Bronchial epithelial cell (primary cell): ENCODE measurements around the gene ZFHX3. TPM values are rescaled to one million over a fixed set of nuclear protein-coding genes. Genes with fewer than 3 reads are reported as not detected.
A peak's percentile ranks its signal among the peaks of the same experiment; 100 is the strongest.

ENCODE experiments used
- DNase-seq: peaks from one replicate; pipeline ENCODE4 v3.0.0-alpha.2; 2010; ENCODE audit warnings: low read depth
- FAIRE-seq: peaks from 2 replicates; lab custom pipeline; 2011; peaks lifted over from hg19 to GRCh38; lab: Jason Lieb, UNC
- H3K27me3 ChIP-seq: 2 replicates; pipeline ENCODE4 v1.5.1; 2011; ENCODE audit warnings: low read length; ENCODE audit not compliant: control insufficient read depth, insufficient read depth
- H3K36me3 ChIP-seq: 2 replicates; pipeline ENCODE4 v1.5.1; 2011; ENCODE audit warnings: low read length; ENCODE audit not compliant: control insufficient read depth, insufficient read depth
- H3K4me3 ChIP-seq: 2 replicates; pipeline ENCODE4 v1.5.1; 2011; ENCODE audit warnings: mild to moderate bottlenecking, low read depth, low read length, control low read depth
- CTCF ChIP-seq: IDR thresholded peaks from 2 replicates; pipeline ENCODE4 v1.5.1; 2011; ENCODE audit warnings: mild to moderate bottlenecking, moderate library complexity, low read length, control low read depth, inconsistent platforms; ENCODE audit not compliant: insufficient read depth, severe bottlenecking
- total RNA-seq: library from RNA; depleted of rRNA; stranded (reverse); fragments of >200 nt; gene quantifications from 2 replicates; pipeline ENCODE4 v1.2.1, GENCODE V29; 2014

The ZFHX3 gene
- total RNA-seq, 1 donor from 2014 or later: 3.9 TPM

DNA sequence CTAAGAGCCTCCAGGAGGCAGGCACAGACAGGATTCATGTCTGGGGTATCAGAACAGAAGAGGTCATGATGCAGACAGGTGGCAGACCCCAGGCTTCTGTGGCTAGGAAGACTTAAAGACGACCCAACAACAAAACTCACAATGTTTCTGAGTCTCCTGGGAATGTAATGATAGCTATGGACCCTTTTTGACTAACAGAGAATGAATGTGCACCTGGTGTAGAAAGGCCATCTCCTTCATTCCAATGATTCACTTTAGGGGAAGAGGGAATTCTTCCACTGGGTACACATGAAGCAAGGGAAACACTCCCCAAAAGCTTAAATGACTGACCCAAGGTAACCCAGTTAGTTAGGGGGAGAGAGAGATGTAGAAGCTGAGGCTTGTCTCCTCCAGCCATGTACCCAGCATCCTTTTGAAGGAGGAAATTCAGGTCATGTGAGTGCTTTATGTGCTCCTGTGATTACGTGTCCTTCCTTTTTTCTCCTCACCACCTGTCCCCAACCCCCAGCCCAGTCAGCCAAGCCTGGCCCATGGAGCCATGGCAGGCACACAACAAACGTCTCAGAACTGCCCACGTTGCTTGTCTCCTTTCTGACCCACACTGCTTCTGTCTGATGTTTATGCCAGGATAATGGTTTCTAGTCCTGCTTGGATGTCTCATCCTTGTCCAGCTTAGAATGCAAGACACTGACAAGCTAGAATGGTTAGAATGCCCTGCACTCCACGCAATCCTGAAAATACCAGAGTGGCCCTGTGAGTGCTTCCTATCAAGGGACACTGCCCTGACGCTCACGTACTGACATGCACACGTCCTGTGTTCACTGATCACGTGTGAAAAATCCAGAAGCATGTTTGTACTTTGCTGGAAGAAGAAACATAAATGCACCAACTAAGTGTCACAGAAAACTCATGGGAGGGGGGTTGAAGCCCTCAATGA is 156.4 kb downstream of the ZFHX3 start:
- no peak overlapping the region for H3K4me3 ChIP-seq
- DNase-seq (no peak), FAIRE-seq (peak; percentile 13)
- no peaks in the 10 kb centered on the region for H3K27me3 ChIP-seq
- TF ChIP-seq CTCF: no peak
- peaks cover 8% of the 10 kb centered on the region for H3K36me3 ChIP-seq

DNA sequence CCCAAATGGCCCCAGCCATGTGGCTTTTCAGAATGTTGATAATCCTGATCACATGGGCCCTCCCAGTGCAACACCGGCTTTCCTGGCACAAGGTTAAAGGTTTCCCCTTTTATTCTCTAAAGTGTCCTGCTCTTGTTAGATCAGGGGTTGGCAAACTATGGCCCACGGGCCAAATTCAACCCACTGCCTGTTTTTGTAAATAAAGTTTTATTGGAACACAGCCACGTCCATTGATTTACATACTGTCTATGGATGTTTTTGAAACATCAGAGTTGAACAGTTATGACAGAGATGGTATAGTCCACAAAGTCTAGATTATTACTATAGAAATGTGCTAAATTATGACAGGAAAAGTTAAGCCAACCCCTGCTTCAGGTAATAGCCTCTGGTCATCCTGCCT is 157.3 kb downstream of the ZFHX3 start:
- FAIRE-seq: no peak

DNA sequence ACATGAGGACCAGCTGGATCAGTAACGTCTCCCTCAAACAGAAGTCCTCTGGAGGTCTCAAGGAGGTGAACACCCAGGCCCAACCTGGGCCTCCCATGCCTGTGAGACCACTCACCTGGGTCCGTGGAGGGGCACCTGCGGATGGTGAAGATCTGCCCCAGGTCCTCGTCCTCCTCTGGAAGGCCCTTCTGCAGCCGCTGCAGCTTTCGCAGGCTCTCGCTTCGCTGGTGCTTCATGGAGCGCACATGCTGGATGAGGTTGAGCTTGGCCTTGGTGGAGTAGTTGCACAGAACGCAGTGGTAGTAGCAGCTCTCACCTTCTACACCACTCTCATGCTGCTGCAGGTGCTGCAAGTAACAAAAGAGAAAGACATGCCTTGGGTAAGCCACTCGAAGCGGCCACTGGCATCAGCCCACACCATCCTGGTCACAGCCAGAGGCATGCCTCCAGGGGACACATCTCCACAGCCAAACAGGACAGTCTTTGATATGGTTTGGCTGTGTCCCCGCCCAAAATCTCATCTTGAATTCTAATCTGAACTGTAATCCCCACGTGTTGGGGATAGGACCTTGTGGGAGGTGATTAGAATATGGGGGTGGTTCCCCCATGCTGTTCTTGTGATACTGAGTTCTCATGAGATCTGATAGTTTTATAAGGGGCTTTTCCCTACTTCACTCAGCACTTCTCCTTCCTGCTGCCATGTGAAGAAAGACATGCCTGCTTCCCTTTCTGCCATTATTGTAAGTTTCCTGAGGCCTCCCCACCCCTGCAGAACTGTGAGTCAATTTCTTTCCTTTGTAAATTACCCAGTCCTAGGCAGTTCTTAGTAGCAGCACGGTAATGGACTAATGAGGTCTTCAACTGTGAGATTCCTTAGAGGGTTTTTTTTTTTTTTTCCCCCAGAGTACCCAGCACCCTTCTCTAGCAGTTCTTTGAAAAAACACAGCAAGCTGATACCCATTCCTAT is 158.0 kb downstream of the ZFHX3 start:
- H3K36me3 ChIP-seq: peaks cover 9% of the 10 kb centered on the region
- no peak for TF ChIP-seq CTCF
- no peak overlapping the region for H3K4me3 ChIP-seq
- no peak for DNase-seq
- H3K27me3 ChIP-seq: no peaks in the 10 kb centered on the region
- FAIRE-seq: peak; percentile 13

More for the DNA sequence above, 157.3 kb downstream of the ZFHX3 start:
- H3K27me3 ChIP-seq: no peaks in the 10 kb centered on the region
- H3K4me3 ChIP-seq: no peak overlapping the region
- DNase-seq: no peak
- H3K36me3 ChIP-seq: peaks cover 8% of the 10 kb centered on the region
- TF ChIP-seq CTCF: no peak

DNA sequence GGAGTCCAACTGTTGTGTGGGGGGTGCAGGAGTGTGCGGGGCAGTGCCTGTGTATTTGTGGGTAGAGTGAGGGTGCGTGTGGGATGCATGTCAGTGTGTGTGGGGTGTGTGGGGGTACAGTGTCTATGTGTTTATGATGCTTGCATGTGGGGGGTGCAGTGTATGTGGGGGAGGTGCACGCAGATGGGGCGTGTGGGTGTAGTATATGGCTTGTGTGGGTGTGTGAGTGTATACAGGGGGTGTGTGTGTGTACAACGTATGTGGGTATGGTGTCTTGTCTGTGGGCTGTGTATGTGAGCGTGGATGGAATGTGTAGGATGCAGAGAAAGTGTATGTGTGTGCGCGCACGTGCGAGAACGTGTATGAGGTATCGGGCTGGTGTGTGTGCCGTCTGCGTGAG is 160.4 kb downstream of the ZFHX3 start:
- Histone ChIP-seq H3K27me3 (no peaks in the 10 kb centered on the region), H3K36me3 (peaks cover 9% of the 10 kb centered on the region), H3K4me3 (no peak overlapping the region)
- DNase-seq (no peak), FAIRE-seq (no peak)
- TF ChIP-seq CTCF: no peak

DNA sequence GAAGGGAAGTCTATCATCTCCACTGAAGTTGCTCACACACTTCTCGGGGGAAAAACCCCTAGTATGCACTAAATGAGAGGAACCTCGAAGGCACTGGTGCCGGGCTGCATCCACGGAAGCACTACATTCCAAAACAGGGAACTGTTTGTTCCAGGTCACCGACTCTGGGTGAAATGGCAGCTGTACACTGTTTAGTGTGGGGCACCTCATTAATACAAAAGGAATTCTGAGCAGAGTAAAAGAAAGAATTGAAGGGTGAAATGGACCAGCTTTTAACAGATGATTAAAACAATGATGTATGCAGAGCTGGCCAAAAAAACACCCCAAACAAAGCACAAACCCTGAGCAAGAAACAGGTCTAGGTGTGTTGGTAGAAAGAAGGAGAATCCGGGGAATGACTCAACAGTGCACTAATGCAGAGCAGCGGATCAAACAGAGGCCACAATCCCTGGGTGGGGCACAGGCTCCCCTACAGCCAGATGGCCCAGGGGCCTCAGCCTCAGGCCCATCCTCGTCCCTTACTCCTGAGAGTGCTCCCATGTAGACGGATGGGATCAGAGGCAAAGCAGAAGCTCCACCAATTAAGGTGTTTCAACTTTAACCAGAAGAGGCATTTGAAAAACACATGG is 161.5 kb downstream of the ZFHX3 start:
- TF ChIP-seq CTCF: no peak
- H3K4me3 ChIP-seq: no peak overlapping the region
- FAIRE-seq (no peak), DNase-seq (peak; percentile 10)
- H3K27me3 ChIP-seq: no peaks in the 10 kb centered on the region
- peaks cover 9% of the 10 kb centered on the region for H3K36me3 ChIP-seq
